K562 (cell line): ENCODE data around the gene C21orf58. TPM values are rescaled to one million over a fixed set of nuclear protein-coding genes. Genes with fewer than 3 reads are reported as not detected.

ENCODE experiments used
- ATAC-seq: fragments of 200-7000 bp; cut with Tn5 transposase; 3 replicates; pipeline ENCODE4 v1.9.1; 2020; ENCODE audit warnings: moderate library complexity
- BruUV-seq: library from RNA; stranded (reverse); fragments of 400-500 nt; replicated peaks from 2 replicates; lab custom pipeline; 2021; lab: Mats Ljungman, UMichigan
- CTCF ChIA-PET: fragments of 300-600 bp; formaldehyde crosslinking; extraction: SDS; loops from one replicate; lab custom pipeline; 2021; ENCODE audit warnings: low intra/inter-chr PET ratio; lab: Yijun Ruan, JAX
- POLR2A ChIA-PET: fragments of 300-600, 350-650 bp; sonication (Branson Sonifier 250); formaldehyde crosslinking; extraction: SDS; loops from one replicate; lab custom pipeline; 2021; ENCODE audit warnings: antibody characterized with exemption, inconsistent platforms; lab: Yijun Ruan, JAX
- DNase-seq, 4 experiments: peaks; one replicate each; pipeline versions ENCODE4 v3.0.0 to v3.0.0-alpha.2; 2011 to 2018; ENCODE audit warnings: low spot score in 3 of 4, mixed read lengths in 3 of 4; ENCODE audit errors: extremely low read depth in 1 of 4
- FAIRE-seq: peaks from 2 replicates; lab custom pipeline; 2011; peaks lifted over from hg19 to GRCh38; lab: Jason Lieb, UNC
- H2AFZ ChIP-seq: 2 replicates; pipeline ENCODE4 v1.6.0; 2011; ENCODE audit warnings: low read depth, low read length, control low read depth, inconsistent platforms
- H3K27ac ChIP-seq: fragments of 200-600 bp; 3 replicates; pipeline ENCODE4 v1.8.0; 2011; ENCODE audit warnings: low read depth, mild to moderate bottlenecking, control low read depth, inconsistent platforms, low read length, moderate library complexity, mixed read lengths; ENCODE audit errors: extremely low read depth
- H3K27me3 ChIP-seq, 2 experiments: fragments of 300-600 bp in 1 of 2; 2 replicates in 1 of 2; 3 replicates in 1 of 2; pipeline versions ENCODE4 v1.6.0 to v1.8.0; 2011; ENCODE audit warnings: inconsistent platforms in 2 of 2, low read length in 2 of 2, mild to moderate bottlenecking in 1 of 2, mixed read lengths in 1 of 2, moderate library complexity in 1 of 2; ENCODE audit not compliant: control insufficient read depth in 2 of 2, insufficient read depth in 2 of 2
- H3K36me3 ChIP-seq: fragments of 300-600 bp; 3 replicates; pipeline ENCODE4 v1.8.0; 2011; ENCODE audit warnings: mild to moderate bottlenecking, low read length, inconsistent platforms; ENCODE audit not compliant: control insufficient read depth, insufficient read depth
- H3K4me1 ChIP-seq, 2 experiments: fragments of 200-600 bp in 1 of 2; replicated peaks in 1 of 2; 2 replicates in 1 of 2; 3 replicates in 1 of 2; pipeline versions ENCODE4 v1.5.1 to v1.8.0; 2011; ENCODE audit warnings: inconsistent platforms in 2 of 2, low read length in 2 of 2, mild to moderate bottlenecking in 1 of 2, mixed read lengths in 1 of 2, moderate library complexity in 1 of 2; ENCODE audit not compliant: control insufficient read depth in 2 of 2, insufficient read depth in 2 of 2
- H3K4me2 ChIP-seq: 2 replicates; pipeline ENCODE4 v1.6.1; 2011; ENCODE audit warnings: low read length, control low read depth, inconsistent platforms, mixed read lengths; ENCODE audit not compliant: insufficient read depth
- H3K4me3 ChIP-seq: fragments of 200-600 bp; sonication (generic), shearing (Covaris generic); 2 replicates; pipeline ENCODE4 v1.5.1; 2016; ENCODE audit warnings: control low read depth, inconsistent platforms
- H3K79me2 ChIP-seq: fragments of 200-600 bp; 3 replicates; pipeline ENCODE4 v1.8.0; 2011; ENCODE audit warnings: low read length, inconsistent platforms; ENCODE audit not compliant: control insufficient read depth, insufficient read depth
- H3K9ac ChIP-seq, 2 experiments: 2 replicates each; pipeline versions ENCODE4 v1.6.0 to v1.6.1; 2011; ENCODE audit warnings: low read depth in 2 of 2, low read length in 2 of 2, control low read depth in 1 of 2, inconsistent platforms in 1 of 2, mild to moderate bottlenecking in 1 of 2, mixed read lengths in 1 of 2; ENCODE audit not compliant: insufficient read depth in 1 of 2
- H3K9me1 ChIP-seq: one replicate; pipeline ENCODE4 v1.6.0; 2011; ENCODE audit warnings: inconsistent platforms, mild to moderate bottlenecking, low read length, moderate library complexity; ENCODE audit not compliant: control insufficient read depth, insufficient read depth
- H3K9me3 ChIP-seq: replicated peaks from 2 replicates; pipeline ENCODE4 v1.5.1; 2011; ENCODE audit warnings: low read depth, low read length, inconsistent platforms; ENCODE audit not compliant: control insufficient read depth, insufficient read depth
- H4K20me1 ChIP-seq: replicated peaks from 2 replicates; pipeline ENCODE4 v1.6.1; 2011; ENCODE audit warnings: low read length, inconsistent platforms, mixed read lengths; ENCODE audit not compliant: control insufficient read depth, insufficient read depth
- ARID4B ChIP-seq: sonication (generic); formaldehyde crosslinking; IDR thresholded peaks from 2 replicates; pipeline ENCODE4 v1.8.0; 2022; ENCODE audit warnings: mild to moderate bottlenecking, missing genetic modification reagents
- DDX20 ChIP-seq: fragments of 450-650 bp; IDR thresholded peaks from 2 replicates; pipeline ENCODE4 v1.6.1; 2016; ENCODE audit warnings: missing genetic modification characterization, low read depth, mild to moderate bottlenecking, missing compliant biosample characterization, moderate library complexity
- DIDO1 ChIP-seq: fragments of 450-650 bp; IDR thresholded peaks from 2 replicates; pipeline ENCODE4 v1.6.1; 2016; ENCODE audit warnings: low read depth, missing biosample characterization, missing genetic modification characterization
- ESRRA ChIP-seq: fragments of 450-650 bp; IDR thresholded peaks from 2 replicates; pipeline ENCODE4 v1.6.1; 2014; ENCODE audit warnings: low read depth, mild to moderate bottlenecking, moderate library complexity, borderline replicate concordance
- ETV6 ChIP-seq, 3 experiments: fragments of 150-350 bp in 1 of 3; sonication (generic) in 1 of 3; formaldehyde crosslinking in 1 of 3; IDR thresholded peaks; 2 replicates each; pipeline versions ENCODE4 v1.6.1 to v1.8.0; 2014 to 2022; ENCODE audit warnings: borderline replicate concordance in 2 of 3, low read depth in 2 of 3, antibody characterized with exemption in 1 of 3, low read length in 1 of 3, mild to moderate bottlenecking in 1 of 3, missing genetic modification reagents in 1 of 3
- ILK ChIP-seq: fragments of 450-650 bp; IDR thresholded peaks from 2 replicates; pipeline ENCODE4 v1.6.1; 2016; ENCODE audit warnings: missing genetic modification characterization, low read depth, mild to moderate bottlenecking, missing compliant biosample characterization, moderate library complexity, borderline replicate concordance
- IRF2 ChIP-seq: sonication (generic); formaldehyde crosslinking; IDR thresholded peaks from 2 replicates; pipeline ENCODE4 v1.8.1; 2022; ENCODE audit warnings: mild to moderate bottlenecking, missing genetic modification reagents
- KLF16 ChIP-seq: IDR thresholded peaks from 2 replicates; pipeline ENCODE4 v1.6.1; 2016; ENCODE audit warnings: antibody characterized with exemption
- PHB2 ChIP-seq: fragments of 450-650 bp; IDR thresholded peaks from 2 replicates; pipeline ENCODE4 v1.6.1; 2017; ENCODE audit warnings: low read depth
- POLR2A ChIP-seq: fragments of 450-650 bp; conservative IDR thresholded peaks from 2 replicates; pipeline ENCODE4 v1.6.1; 2016
- RBM25 ChIP-seq: fragments of 200-400 bp; formaldehyde crosslinking; IDR thresholded peaks from 2 replicates; pipeline ENCODE4 v1.6.1; 2018; ENCODE audit warnings: low read length, low read depth, moderate library complexity; ENCODE audit not compliant: severe bottlenecking
- SUPT5H ChIP-seq: fragments of 450-650 bp; IDR thresholded peaks from 2 replicates; pipeline ENCODE4 v1.6.1; 2016
- TCF3 ChIP-seq: sonication (generic); formaldehyde crosslinking; IDR thresholded peaks from 2 replicates; pipeline ENCODE4 v1.4.0; 2020; ENCODE audit warnings: mild to moderate bottlenecking, missing genetic modification reagents
- ZNF354B ChIP-seq: fragments of 250-450 bp; sonication (Bioruptor Pico); IDR thresholded peaks from 2 replicates; pipeline ENCODE4 v1.4.0; 2020
- WGBS: fragments of 100-300 bp; shearing (Covaris generic); methylation state at CpG from one replicate; pipeline ENCODE4 v1.1.6; 2016; ENCODE audit warnings: low coverage, mixed read lengths; ENCODE audit not compliant: insufficient coverage; ENCODE audit errors: missing lambda C conversion rate; 5-methylcytosine and 5-hydroxymethylcytosine counted together
- in situ Hi-C: fragments of 300-500 bp; cut with MboI; formaldehyde crosslinking; loops from 4 replicates; pipeline ENCODE4 v1.15.0; 2018; ENCODE audit warnings: inconsistent platforms, mixed read lengths
- intact Hi-C: fragments of 100-400 bp; cut with micrococcal nuclease; formaldehyde crosslinking; loops from 2 replicates; pipeline ENCODE4 v1.14.2; 2022
- polyA plus RNA-seq, 8 experiments: library from polyadenylated mRNA; depleted of rRNA in 4 of 8; stranded (reverse) in 5 of 8; unstranded in 3 of 8; fragments of >200 nt; fragmentation: Nextera tagmentation in 2 of 8; fragmentation: Illumina TruSeq in 1 of 8; extraction: Ambion mirVana in 2 of 8; extraction: Trizol in 1 of 8; gene quantifications; 2 replicates each; pipeline versions ENCODE4 v1.2.1 to v1.2.3, GENCODE V29; 2011 to 2014; ENCODE audit warnings: inconsistent platforms in 1 of 8, missing spikeins in 1 of 8
- total RNA-seq, 7 experiments: library from RNA; depleted of rRNA in 6 of 7; stranded (reverse); fragments of >200 nt in 6 of 7; fragmentation: Illumina TruSeq in 2 of 7; extraction: Trizol in 2 of 7; gene quantifications; 2 replicates each; pipeline versions ENCODE4 v1.2.1 to v1.2.3, GENCODE V29; 2011 to 2021; ENCODE audit warnings: low replicate concordance in 1 of 7

C21orf58 gene
- total and polyA plus RNA-seq, 9 of the 15 experiments (the other 6 are each of a cell fraction or from before 2014, with no cell fraction given) = 1.2 to 30.5 (median 12.4) TPM

GRCh38 chr21:46299167-46299566 is 24.5 kb downstream of the C21orf58 start:
- no peak for FAIRE-seq
- CTCF ChIA-PET = no interaction called here
- Histone ChIP-seq H4K20me1 (no peaks in the 10 kb centered on the region), H3K79me2 (no peaks in the 10 kb centered on the region), H3K27ac (no peak overlapping the region), H3K4me3 (no peak overlapping the region), H3K9ac (no peak overlapping the region), H3K27me3 (no peaks in the 10 kb centered on the region), H3K4me1 (peaks cover 11 to 38% of the 10 kb centered on the region in 2 experiments), H3K9me3 (no peaks in the 10 kb centered on the region), H3K9me1 (no peaks in the 10 kb centered on the region), H3K4me2 (no peak overlapping the region), H2AFZ (no peak overlapping the region), H3K36me3 (peaks cover 41% of the 10 kb centered on the region; the same call in 2 of the 3 replicates)
- in situ Hi-C loops = no loop called here
- POLR2A ChIA-PET = interaction anchor here (0.6 kb wide), 1 partner anchor 159 kb away, joined by 3 read pairs; no protein-coding TSS in a partner anchor
- no peak for DNase-seq
- no TSS peak for BruUV-seq
- intact Hi-C loops = no loop called here
- WGBS = 88% methylated on average over 9 of the region's 9 CpGs
- ATAC-seq = no peak
- TF ChIP-seq ZNF354B (CRISPR knock-in tag) (no peak), DDX20 (tag) (no peak), IRF2 (no peak), SUPT5H (no peak), TCF3 (CRISPR knock-in tag) (no peak), ETV6 (IDR thresholded peaks at IDR 0.05; ENCODE audit: borderline replicate concordance in 1 of 2, low read depth in 2 of 2, low read length in 1 of 2) (no peak), ETV6 (CRISPR knock-in tag; IDR thresholded peaks at IDR 0.05; ENCODE audit: borderline replicate concordance) (no peak), RBM25 (no peak), ILK (tag) (no peak), DIDO1 (no peak), POLR2A (no peak; the same call in 1 of the 2 replicates), ARID4B (no peak), ESRRA (no peak), PHB2 (no peak), KLF16 (no peak)
